H1 (cell line): ENCODE measurements around the gene UGT1A9. TPM values are rescaled to one million over a fixed set of nuclear protein-coding genes. Genes with fewer than 3 reads are reported as not detected.

Experiments
- ATF3 ChIP-seq: IDR thresholded peaks from 2 replicates; pipeline ENCODE4 v1.6.1; 2011; ENCODE audit warnings: low read depth, mild to moderate bottlenecking, low read length; ENCODE audit not compliant: insufficient read depth
- YY1 ChIP-seq: IDR thresholded peaks from 2 replicates; pipeline ENCODE4 v1.6.1; 2011; ENCODE audit warnings: low read depth, mild to moderate bottlenecking, low read length
- polyA plus RNA-seq, 7 experiments: library from polyadenylated mRNA; depleted of rRNA in 3 of 7; stranded (reverse) in 5 of 7; unstranded in 2 of 7; fragments of >200 nt in 5 of 7; fragments of 200-250 nt in 2 of 7; gene quantifications; 1 replicate in 5 of 7; 2 replicates in 1 of 7; 4 replicates in 1 of 7; pipeline versions ENCODE4 v1.2.1 to v1.2.3, GENCODE V29; 2011 to 2013; ENCODE audit warnings: missing spikeins in 2 of 7, mixed read lengths in 2 of 7
- total RNA-seq: library from RNA; stranded (reverse); fragmentation: NEBNext Ultra II Directional; extraction: Animal tissue kit (Norgen Biotek cat#: 25700); gene quantifications from 2 replicates; pipeline ENCODE4 v1.2.1, GENCODE V29; 2021

Gene UGT1A9
- total and polyA plus RNA-seq, 2 of the 8 experiments (the other 6 are each of a cell fraction or from before 2014, with no cell fraction given): not detected

- no peak for TF ChIP-seq ATF3
- TF ChIP-seq YY1: no peak
These were observed 89.5 kb downstream of the UGT1A9 start (continued) for GRCh38 chr2:233761040-233761769.
